HL-60 (cell line): ENCODE measurements around the gene BEST2.

Source experiments
- DNase-seq, 2 experiments: peaks; one replicate each; pipeline ENCODE4 v3.0.0-alpha.2; 2010 to 2020; ENCODE audit warnings: low read depth in 1 of 2, low spot score in 1 of 2
- H3K27ac ChIP-seq: fragments of 250-450 bp; sonication (Bioruptor Pico); replicated peaks from 2 replicates; pipeline ENCODE4 v1.5.1; 2020; ENCODE audit warnings: mild to moderate bottlenecking, moderate library complexity
- H3K27me3 ChIP-seq: fragments of 250-450 bp; sonication (Bioruptor Pico); 2 replicates; pipeline ENCODE4 v1.5.1; 2021; ENCODE audit warnings: mild to moderate bottlenecking, moderate library complexity; ENCODE audit not compliant: insufficient read depth, poor library complexity, severe bottlenecking
- H3K4me3 ChIP-seq: replicated peaks from 2 replicates; pipeline ENCODE4 v1.5.1; 2011; ENCODE audit warnings: mild to moderate bottlenecking, control low read depth, low read length; ENCODE audit not compliant: insufficient read depth
- CTCF ChIP-seq: IDR thresholded peaks from one replicate; pipeline ENCODE4 v1.5.1; 2011; ENCODE audit warnings: low read length, control low read depth, inconsistent platforms; ENCODE audit not compliant: insufficient read depth
- GABPA ChIP-seq: IDR thresholded peaks from 2 replicates; pipeline ENCODE4 v1.6.1; 2012; ENCODE audit warnings: low read depth
- POLR2AphosphoS5 ChIP-seq: IDR thresholded peaks from 2 replicates; pipeline ENCODE4 v1.6.1; 2012; ENCODE audit warnings: low read depth
- REST ChIP-seq: IDR thresholded peaks from 2 replicates; pipeline ENCODE4 v1.6.1; 2012; ENCODE audit warnings: low read depth; ENCODE audit not compliant: insufficient replicate concordance
- SPI1 ChIP-seq: IDR thresholded peaks from 2 replicates; pipeline ENCODE4 v1.6.1; 2012; ENCODE audit warnings: low read depth, mild to moderate bottlenecking, borderline replicate concordance

Gene BEST2

DNA sequence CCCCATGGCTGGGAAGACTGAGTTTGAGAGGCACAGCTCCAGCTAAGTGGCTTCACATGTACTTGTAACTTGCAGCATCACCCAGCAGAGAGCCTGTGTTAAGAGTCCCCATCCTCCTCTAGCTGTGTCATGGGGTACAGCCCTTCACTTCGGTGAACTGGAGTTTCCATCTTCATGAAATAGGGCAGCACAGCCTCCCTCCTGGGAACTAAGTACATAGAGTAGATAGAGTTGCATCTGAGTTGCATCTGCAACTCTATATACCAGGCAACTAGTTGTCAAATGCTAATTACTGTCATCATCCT lies 48.8 kb downstream of the BEST2 start:
- Histone ChIP-seq H3K27me3 (peaks cover 6% of the 10 kb centered on the region), H3K27ac (no peak overlapping the region), H3K4me3 (no peak overlapping the region)
- TF ChIP-seq CTCF (no peak), POLR2AphosphoS5 (no peak), SPI1 (no peak), REST (no peak), GABPA (no peak)
- DNase-seq: no peak

DNA sequence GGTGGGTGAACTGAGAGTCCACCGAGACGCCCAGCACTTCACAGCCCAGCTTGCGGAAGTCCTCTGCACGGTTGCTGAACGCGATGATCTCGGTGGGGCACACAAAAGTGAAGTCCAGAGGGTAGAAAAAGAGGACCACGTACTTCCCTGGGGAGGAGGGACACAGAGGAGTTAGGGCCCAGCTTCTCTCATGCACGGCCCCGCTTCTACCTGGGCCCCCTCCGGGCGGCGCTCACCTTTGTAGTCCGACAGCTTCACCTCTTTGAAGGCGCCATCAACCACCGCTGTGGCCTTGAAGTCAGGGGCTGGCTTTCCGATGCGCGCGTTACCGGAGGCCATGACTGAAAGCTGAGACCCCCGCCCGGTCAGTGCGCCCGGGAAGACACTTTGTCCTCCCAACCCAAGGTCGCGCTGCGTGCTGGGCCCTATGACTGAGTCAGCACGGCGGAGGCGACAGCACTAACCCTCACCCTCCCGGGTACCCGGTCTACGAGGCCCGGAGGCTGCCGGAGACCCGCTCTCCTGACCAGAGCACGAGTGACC lies 49.4 kb downstream of the BEST2 start:
- Histone ChIP-seq H3K27me3 (peaks cover 6% of the 10 kb centered on the region), H3K27ac (no peak overlapping the region), H3K4me3 (peak overlapping the region; percentile 43)
- no peak for DNase-seq
- TF ChIP-seq SPI1 (no peak), POLR2AphosphoS5 (no peak), GABPA (no peak), REST (no peak), CTCF (no peak)

DNA sequence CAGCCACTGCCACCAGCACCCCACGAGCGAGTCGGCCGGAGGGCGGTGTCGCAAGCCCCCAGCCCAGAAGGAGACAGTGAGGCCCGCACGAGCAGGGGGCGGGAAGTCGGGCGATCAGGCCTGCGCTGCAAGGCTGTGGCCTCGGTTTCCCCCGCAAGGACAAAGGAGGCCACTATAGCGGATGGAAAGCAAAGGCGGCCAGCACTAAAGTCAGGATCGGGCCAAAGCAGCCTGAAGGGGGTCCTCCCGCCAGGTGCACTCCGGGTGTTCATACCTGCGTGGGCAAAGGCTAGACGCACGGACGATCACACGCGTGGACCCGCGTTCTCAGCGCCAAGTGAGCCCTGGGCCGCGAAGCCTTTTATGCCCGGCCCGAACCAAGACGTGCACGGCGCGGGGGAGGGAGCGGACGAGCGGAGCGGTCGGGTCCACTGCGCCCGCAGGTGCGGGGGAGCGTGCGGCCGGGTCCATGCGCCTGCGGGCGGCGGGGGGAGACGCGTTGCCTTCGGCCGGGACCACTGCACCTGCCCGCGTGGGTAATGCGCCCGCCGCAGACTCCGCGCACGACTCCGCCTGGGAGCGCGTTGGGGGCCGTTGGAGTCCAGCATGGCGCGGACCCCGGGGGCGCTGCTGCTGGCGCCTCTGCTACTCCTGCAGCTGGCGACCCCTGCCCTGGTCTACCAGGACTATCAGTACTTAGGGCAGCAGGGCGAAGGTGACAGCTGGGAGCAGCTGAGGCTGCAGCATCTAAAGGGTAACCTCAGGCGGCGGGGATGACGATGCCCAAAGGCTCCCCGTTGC lies 50.1 kb downstream of the BEST2 start, which contains the start of the genes PRDX2 and THSD8:
Gene PRDX2, minus strand, starts transcription at position 335 of the 801 bp plus-strand sequence. CDS start 539 bp downstream, outside the sequence.
Gene THSD8, plus strand, starts transcription at position 604 of the 801 bp plus-strand sequence. Its CDS starts 3 bp downstream, at position 607.
- TF ChIP-seq GABPA (no peak), POLR2AphosphoS5 (peak; percentile 61; the same call in 1 of the 2 replicates)
- Histone ChIP-seq H3K4me3 (peak within 1 kb of the TSS; percentile 43), H3K27ac (no peak within 1 kb of the TSS), H3K27me3 (peaks cover 6% of the 10 kb centered on the region)
- DNase-seq: peak in 1 of 2 experiments; percentile 58

DNA sequence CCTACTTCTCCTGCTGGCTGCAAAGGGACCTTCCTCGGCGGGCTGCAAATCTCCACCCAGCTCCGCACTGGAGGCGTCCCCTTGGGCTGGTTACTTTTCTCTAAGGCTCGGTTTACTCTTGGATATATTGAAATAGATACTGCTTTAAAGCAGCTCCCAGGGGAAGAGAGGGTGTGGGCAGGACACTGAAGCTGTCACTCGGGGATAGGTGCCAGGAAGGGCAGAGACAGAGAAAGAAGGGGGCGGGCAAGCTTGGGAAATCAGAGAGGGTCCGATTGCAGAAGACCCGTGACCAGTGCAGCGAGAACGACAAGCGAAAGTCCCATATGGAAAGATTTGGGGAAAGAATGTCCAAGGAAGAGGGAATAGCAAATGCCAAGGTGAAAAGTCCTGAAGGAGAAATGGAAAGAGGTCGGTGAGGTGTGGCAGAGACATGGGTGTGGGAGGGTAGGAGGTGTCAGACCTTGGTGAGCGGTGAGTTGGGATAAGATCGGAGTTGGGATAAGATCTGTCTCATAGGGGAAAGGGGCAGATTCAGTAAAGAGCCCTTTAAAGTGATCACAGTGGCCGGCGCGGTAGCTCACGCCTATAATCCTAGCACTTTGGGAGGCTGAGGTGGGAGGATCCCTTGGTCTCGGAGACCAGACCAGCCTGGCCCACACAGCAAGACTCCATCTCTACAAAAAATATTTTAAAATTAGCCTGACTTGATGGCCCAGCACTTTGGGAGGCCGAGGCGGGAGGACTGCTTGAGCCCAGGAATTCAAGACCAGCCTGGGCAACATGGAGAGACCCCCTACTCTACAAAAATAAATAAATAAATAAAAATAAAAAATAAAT lies 50.9 kb downstream of the BEST2 start:
- TF ChIP-seq GABPA (no peak), SPI1 (no peak), REST (no peak), CTCF (no peak), POLR2AphosphoS5 (no peak)
- DNase-seq: no peak
- H3K4me3 ChIP-seq: peak overlapping the region; percentile 43
- H3K27ac ChIP-seq: no peak overlapping the region
- peaks cover 6% of the 10 kb centered on the region for H3K27me3 ChIP-seq
